Progenitor cell of endocrine pancreas (in vitro differentiated cells): ENCODE data around the gene TBC1D4. TPM values are rescaled to one million over a fixed set of nuclear protein-coding genes. Genes with fewer than 3 reads are reported as not detected.

Experiments
- DNase-seq: peaks from one replicate; pipeline ENCODE4 v3.0.0; 2021; ENCODE audit warnings: low spot score; ENCODE audit not compliant: unreplicated experiment
- H3K27ac Mint-ChIP-seq: 2 replicates; pipeline ENCODE4 v1.8.0; 2021; ENCODE audit warnings: mild to moderate bottlenecking, moderate library complexity, mixed read lengths
- H3K27me3 Mint-ChIP-seq: 2 replicates; pipeline ENCODE4 v1.8.0; 2021; ENCODE audit warnings: mixed read lengths
- H3K36me3 Mint-ChIP-seq: 2 replicates; pipeline ENCODE4 v1.8.0; 2022; ENCODE audit warnings: mixed read lengths; ENCODE audit not compliant: insufficient read depth
- H3K4me1 Mint-ChIP-seq: 2 replicates; pipeline ENCODE4 v1.8.0; 2021; ENCODE audit warnings: low read depth, mixed read lengths
- H3K4me3 Mint-ChIP-seq: 2 replicates; pipeline ENCODE4 v1.8.0; 2021; ENCODE audit warnings: low read depth, mild to moderate bottlenecking, moderate library complexity, mixed read lengths
- H3K9me3 Mint-ChIP-seq: 2 replicates; pipeline ENCODE4 v1.8.0; 2021; ENCODE audit warnings: low read depth, mixed read lengths
- total RNA-seq: library from RNA; stranded (reverse); gene quantifications from 2 replicates; pipeline ENCODE4 v1.2.1, GENCODE V29; 2021
- TF ChIP-seq, protein P1 (sequence below): fragments of 200-600 bp; sonication (generic); IDR thresholded peaks from one replicate; pipeline ENCODE4 v1.5.0; 2021; ENCODE audit warnings: antibody characterized with exemption, mild to moderate bottlenecking; ENCODE audit not compliant: unreplicated experiment

TBC1D4 gene
- total RNA-seq, 1 donor from 2014 or later: 13.7 TPM

- H3K4me3 Mint-ChIP-seq: no peak overlapping the region
- H3K36me3 Mint-ChIP-seq: peaks cover 7% of the 10 kb centered on the region
- H3K27ac Mint-ChIP-seq: no peak overlapping the region
- peaks cover 25% of the 10 kb centered on the region for H3K27me3 Mint-ChIP-seq
- TF ChIP-seq, protein P1, sequence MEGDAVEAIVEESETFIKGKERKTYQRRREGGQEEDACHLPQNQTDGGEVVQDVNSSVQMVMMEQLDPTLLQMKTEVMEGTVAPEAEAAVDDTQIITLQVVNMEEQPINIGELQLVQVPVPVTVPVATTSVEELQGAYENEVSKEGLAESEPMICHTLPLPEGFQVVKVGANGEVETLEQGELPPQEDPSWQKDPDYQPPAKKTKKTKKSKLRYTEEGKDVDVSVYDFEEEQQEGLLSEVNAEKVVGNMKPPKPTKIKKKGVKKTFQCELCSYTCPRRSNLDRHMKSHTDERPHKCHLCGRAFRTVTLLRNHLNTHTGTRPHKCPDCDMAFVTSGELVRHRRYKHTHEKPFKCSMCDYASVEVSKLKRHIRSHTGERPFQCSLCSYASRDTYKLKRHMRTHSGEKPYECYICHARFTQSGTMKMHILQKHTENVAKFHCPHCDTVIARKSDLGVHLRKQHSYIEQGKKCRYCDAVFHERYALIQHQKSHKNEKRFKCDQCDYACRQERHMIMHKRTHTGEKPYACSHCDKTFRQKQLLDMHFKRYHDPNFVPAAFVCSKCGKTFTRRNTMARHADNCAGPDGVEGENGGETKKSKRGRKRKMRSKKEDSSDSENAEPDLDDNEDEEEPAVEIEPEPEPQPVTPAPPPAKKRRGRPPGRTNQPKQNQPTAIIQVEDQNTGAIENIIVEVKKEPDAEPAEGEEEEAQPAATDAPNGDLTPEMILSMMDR: no peak
- peaks cover 12% of the 10 kb centered on the region for H3K4me1 Mint-ChIP-seq
- no peak for DNase-seq
- H3K9me3 Mint-ChIP-seq: no peaks in the 10 kb centered on the region
Measured at GRCh38 chr13:75326173-75327134, 155.5 kb downstream of the TBC1D4 start.

GRCh38 chr13:75325711-75326110, 156.3 kb downstream of the TBC1D4 start:
- TF ChIP-seq, protein P1: no peak
- H3K27me3 Mint-ChIP-seq: peaks cover 25% of the 10 kb centered on the region
- no peaks in the 10 kb centered on the region for H3K9me3 Mint-ChIP-seq
- H3K36me3 Mint-ChIP-seq: peaks cover 7% of the 10 kb centered on the region
- DNase-seq: no peak
- H3K4me1 Mint-ChIP-seq: peaks cover 12% of the 10 kb centered on the region
- H3K4me3 Mint-ChIP-seq: no peak overlapping the region
- no peak overlapping the region for H3K27ac Mint-ChIP-seq

- Mint-ChIP-seq H3K4me1 (peaks cover 8% of the 10 kb centered on the region), H3K9me3 (no peaks in the 10 kb centered on the region), H3K27me3 (peaks cover 25% of the 10 kb centered on the region), H3K4me3 (no peak overlapping the region), H3K27ac (no peak overlapping the region), H3K36me3 (peaks cover 6% of the 10 kb centered on the region)
- DNase-seq: no peak
- TF ChIP-seq, protein P1: no peak
Measured at GRCh38 chr13:75324413-75324940, 157.5 kb downstream of the TBC1D4 start.

GRCh38 chr13:75321084-75321483, 160.9 kb downstream of the TBC1D4 start:
- TF ChIP-seq, protein P1: no peak
- no peak overlapping the region for H3K4me3 Mint-ChIP-seq
- no peak overlapping the region for H3K27ac Mint-ChIP-seq
- H3K27me3 Mint-ChIP-seq: peaks cover 11% of the 10 kb centered on the region
- H3K9me3 Mint-ChIP-seq: no peaks in the 10 kb centered on the region
- peaks cover 11% of the 10 kb centered on the region for H3K4me1 Mint-ChIP-seq
- no peak for DNase-seq
- peaks cover 6% of the 10 kb centered on the region for H3K36me3 Mint-ChIP-seq

- TF ChIP-seq, protein P1: no peak
- Mint-ChIP-seq H3K4me3 (no peak overlapping the region), H3K9me3 (no peaks in the 10 kb centered on the region), H3K36me3 (peaks cover 2% of the 10 kb centered on the region), H3K27me3 (peaks cover 4% of the 10 kb centered on the region), H3K4me1 (peaks cover 9% of the 10 kb centered on the region), H3K27ac (no peak overlapping the region)
- no peak for DNase-seq
Measured at GRCh38 chr13:75319254-75319653, 162.7 kb downstream of the TBC1D4 start.
